HCT116 (cell line): Measurements from ENCODE around the gene GAL3ST2. TPM values are rescaled to one million over a fixed set of nuclear protein-coding genes. Genes with fewer than 3 reads are reported as not detected.

ENCODE experiments used
- ATAC-seq: fragments of 200-7000 bp; cut with Tn5 transposase; 2 replicates; pipeline ENCODE4 v1.9.1; 2020; ENCODE audit warnings: mild to moderate bottlenecking, moderate library complexity
- BruUV-seq: library from RNA; stranded (reverse); fragments of 400-500 nt; replicated peaks from 2 replicates; lab custom pipeline; 2021; lab: Mats Ljungman, UMichigan
- CTCF ChIA-PET: fragments of 300-600 bp; sonication (Branson Sonifier 250); formaldehyde crosslinking; loops from one replicate; lab custom pipeline; 2021; ENCODE audit warnings: antibody characterized with exemption; lab: Charles Lee
- POLR2A ChIA-PET: fragments of 300-600, 350-600 bp; sonication (Branson Sonifier 250); formaldehyde crosslinking; loops from one replicate; lab custom pipeline; 2021; ENCODE audit warnings: antibody characterized with exemption; lab: Charles Lee
- RAD21 ChIA-PET, 2 experiments: fragments of 300-600 bp; sonication (Branson Sonifier 250); formaldehyde crosslinking; loops; one replicate each; lab custom pipeline; 2023; ENCODE audit warnings: low total read pairs in 2 of 2; ENCODE audit not compliant: uncharacterized antibody in 2 of 2, unreplicated experiment in 2 of 2, low non-redundant PET in 1 of 2; lab: Charles Lee
- DNase-seq: peaks from one replicate; pipeline ENCODE4 v3.0.0-alpha.2; 2010; ENCODE audit warnings: low read depth, low spot score
- H2AFZ ChIP-seq: fragments of 200-600 bp; shearing (Covaris generic), sonication (generic); 2 replicates; pipeline ENCODE4 v1.6.1; 2017; ENCODE audit warnings: low read depth, mixed run types, mixed read lengths, antibody characterized with exemption, low read length; ENCODE audit not compliant: poor library complexity, severe bottlenecking
- H3K27ac ChIP-seq: 2 replicates; pipeline ENCODE4 v1.5.1; 2012; ENCODE audit warnings: low read depth, low read length
- H3K27me3 ChIP-seq: fragments of 200-600 bp; sonication (generic); 2 replicates; pipeline ENCODE4 v1.6.1; 2016; ENCODE audit warnings: mixed run types, low read length, mixed read lengths; ENCODE audit not compliant: insufficient read depth
- H3K36me3 ChIP-seq, 2 experiments: fragments of 200-500 bp in 1 of 2; fragments of 200-600 bp in 1 of 2; sonication (Bioruptor generic) in 1 of 2; sonication (generic) in 1 of 2; 2 replicates each; pipeline versions ENCODE4 v1.5.1 to v1.6.1; 2014 to 2016; ENCODE audit warnings: low read length in 2 of 2, inconsistent platforms in 1 of 2, mixed read lengths in 1 of 2, mixed run types in 1 of 2; ENCODE audit not compliant: insufficient read depth in 2 of 2, control insufficient read depth in 1 of 2
- H3K4me1 ChIP-seq, 2 experiments: fragments of 200-600 bp in 1 of 2; sonication (generic) in 1 of 2; 2 replicates each; pipeline versions ENCODE4 v1.5.1 to v1.6.1; 2012 to 2017; ENCODE audit warnings: low read length in 2 of 2, inconsistent platforms in 1 of 2, mild to moderate bottlenecking in 1 of 2, mixed read lengths in 1 of 2, mixed run types in 1 of 2, moderate library complexity in 1 of 2; ENCODE audit not compliant: insufficient read depth in 2 of 2, control insufficient read depth in 1 of 2
- H3K4me2 ChIP-seq: fragments of 200-600 bp; sonication (generic); 2 replicates; pipeline ENCODE4 v1.6.1; 2017; ENCODE audit warnings: mixed run types, low read length, mixed read lengths
- H3K4me3 ChIP-seq, 2 experiments: fragments of 200-600 bp in 1 of 2; sonication (generic) in 1 of 2; replicated peaks in 1 of 2; 2 replicates each; pipeline ENCODE4 v1.5.1; 2011 to 2016; ENCODE audit warnings: low read length in 2 of 2, control low read depth in 1 of 2, low read depth in 1 of 2, mild to moderate bottlenecking in 1 of 2, mixed read lengths in 1 of 2, mixed run types in 1 of 2
- H3K79me2 ChIP-seq: fragments of 200-600 bp; sonication (generic); 2 replicates; pipeline ENCODE4 v1.6.1; 2017; ENCODE audit warnings: mild to moderate bottlenecking, mixed run types, low read length, moderate library complexity, mixed read lengths; ENCODE audit not compliant: insufficient read depth
- H3K9ac ChIP-seq: fragments of 200-600 bp; sonication (generic); 2 replicates; pipeline ENCODE4 v1.6.1; 2016; ENCODE audit warnings: low read length, mixed read lengths
- H3K9me2 ChIP-seq: fragments of 200-600 bp; sonication (generic), shearing (Covaris generic); 2 replicates; pipeline ENCODE4 v1.6.1; 2017; ENCODE audit warnings: mixed run types, mild to moderate bottlenecking, moderate library complexity; ENCODE audit not compliant: insufficient read depth
- H3K9me3 ChIP-seq, 2 experiments: fragments of 200-500 bp in 1 of 2; fragments of 200-600 bp in 1 of 2; sonication (Bioruptor generic) in 1 of 2; sonication (generic) in 1 of 2; 2 replicates each; pipeline ENCODE4 v1.6.1; 2014 to 2017; ENCODE audit warnings: low read length in 2 of 2, mixed read lengths in 2 of 2, inconsistent platforms in 1 of 2, low read depth in 1 of 2, mild to moderate bottlenecking in 1 of 2, mixed run types in 1 of 2, moderate library complexity in 1 of 2; ENCODE audit not compliant: control insufficient read depth in 1 of 2, insufficient read depth in 1 of 2
- H4K20me1 ChIP-seq: fragments of 200-600 bp; sonication (generic), shearing (Covaris generic); 2 replicates; pipeline ENCODE4 v1.6.1; 2017; ENCODE audit warnings: mixed run types, mild to moderate bottlenecking, moderate library complexity; ENCODE audit not compliant: insufficient read depth
- ELF1 ChIP-seq: IDR thresholded peaks from 2 replicates; pipeline ENCODE4 v1.6.1; 2012; ENCODE audit warnings: low read depth, borderline replicate concordance
- EZH2 ChIP-seq: fragments of 200-600 bp; sonication (generic); IDR thresholded peaks from 2 replicates; pipeline ENCODE4 v1.6.1; 2017; ENCODE audit warnings: antibody characterized with exemption, mixed run types
- EZH2phosphoT487 ChIP-seq: fragments of 200-600 bp; IDR thresholded peaks from 2 replicates; pipeline ENCODE4 v1.6.1; 2018; ENCODE audit warnings: antibody characterized with exemption, borderline replicate concordance
- YY1 ChIP-seq: IDR thresholded peaks from 2 replicates; pipeline ENCODE4 v1.6.1; 2011; ENCODE audit warnings: low read length, low read depth, moderate library complexity, mild to moderate bottlenecking; ENCODE audit not compliant: insufficient replicate concordance; ENCODE audit errors: extremely low read depth
- ZBTB33 ChIP-seq: IDR thresholded peaks from 2 replicates; pipeline ENCODE4 v1.6.1; 2011; ENCODE audit warnings: mild to moderate bottlenecking, low read length, moderate library complexity; ENCODE audit not compliant: insufficient replicate concordance; ENCODE audit errors: extremely low read depth
- intact Hi-C: fragments of 100-400 bp; cut with micrococcal nuclease; formaldehyde crosslinking; loops from 2 replicates; pipeline ENCODE4 v1.10.0; 2022
- total RNA-seq: library from RNA; stranded (reverse); gene quantifications from one replicate; pipeline ENCODE4 v1.2.1, GENCODE V29; 2021; ENCODE audit not compliant: unreplicated experiment
- TF ChIP-seq, protein P1 (sequence below): IDR thresholded peaks from 2 replicates; pipeline ENCODE4 v1.6.1; 2012; ENCODE audit warnings: low read depth
- TF ChIP-seq, protein P2 (sequence below): IDR thresholded peaks from 2 replicates; pipeline ENCODE4 v1.6.1; 2012

GAL3ST2 gene
- total RNA-seq, 1 experiment from 2014 or later: 0.44 TPM

GRCh38 chr2:241811201-241811951 lies 34.8 kb downstream of the GAL3ST2 start (continued):
- TF ChIP-seq, protein P1, sequence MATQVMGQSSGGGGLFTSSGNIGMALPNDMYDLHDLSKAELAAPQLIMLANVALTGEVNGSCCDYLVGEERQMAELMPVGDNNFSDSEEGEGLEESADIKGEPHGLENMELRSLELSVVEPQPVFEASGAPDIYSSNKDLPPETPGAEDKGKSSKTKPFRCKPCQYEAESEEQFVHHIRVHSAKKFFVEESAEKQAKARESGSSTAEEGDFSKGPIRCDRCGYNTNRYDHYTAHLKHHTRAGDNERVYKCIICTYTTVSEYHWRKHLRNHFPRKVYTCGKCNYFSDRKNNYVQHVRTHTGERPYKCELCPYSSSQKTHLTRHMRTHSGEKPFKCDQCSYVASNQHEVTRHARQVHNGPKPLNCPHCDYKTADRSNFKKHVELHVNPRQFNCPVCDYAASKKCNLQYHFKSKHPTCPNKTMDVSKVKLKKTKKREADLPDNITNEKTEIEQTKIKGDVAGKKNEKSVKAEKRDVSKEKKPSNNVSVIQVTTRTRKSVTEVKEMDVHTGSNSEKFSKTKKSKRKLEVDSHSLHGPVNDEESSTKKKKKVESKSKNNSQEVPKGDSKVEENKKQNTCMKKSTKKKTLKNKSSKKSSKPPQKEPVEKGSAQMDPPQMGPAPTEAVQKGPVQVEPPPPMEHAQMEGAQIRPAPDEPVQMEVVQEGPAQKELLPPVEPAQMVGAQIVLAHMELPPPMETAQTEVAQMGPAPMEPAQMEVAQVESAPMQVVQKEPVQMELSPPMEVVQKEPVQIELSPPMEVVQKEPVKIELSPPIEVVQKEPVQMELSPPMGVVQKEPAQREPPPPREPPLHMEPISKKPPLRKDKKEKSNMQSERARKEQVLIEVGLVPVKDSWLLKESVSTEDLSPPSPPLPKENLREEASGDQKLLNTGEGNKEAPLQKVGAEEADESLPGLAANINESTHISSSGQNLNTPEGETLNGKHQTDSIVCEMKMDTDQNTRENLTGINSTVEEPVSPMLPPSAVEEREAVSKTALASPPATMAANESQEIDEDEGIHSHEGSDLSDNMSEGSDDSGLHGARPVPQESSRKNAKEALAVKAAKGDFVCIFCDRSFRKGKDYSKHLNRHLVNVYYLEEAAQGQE: no peak
- TF ChIP-seq ELF1 (no peak), ZBTB33 (no peak)
- TF ChIP-seq, all 23 proteins: peak for 0

DNA sequence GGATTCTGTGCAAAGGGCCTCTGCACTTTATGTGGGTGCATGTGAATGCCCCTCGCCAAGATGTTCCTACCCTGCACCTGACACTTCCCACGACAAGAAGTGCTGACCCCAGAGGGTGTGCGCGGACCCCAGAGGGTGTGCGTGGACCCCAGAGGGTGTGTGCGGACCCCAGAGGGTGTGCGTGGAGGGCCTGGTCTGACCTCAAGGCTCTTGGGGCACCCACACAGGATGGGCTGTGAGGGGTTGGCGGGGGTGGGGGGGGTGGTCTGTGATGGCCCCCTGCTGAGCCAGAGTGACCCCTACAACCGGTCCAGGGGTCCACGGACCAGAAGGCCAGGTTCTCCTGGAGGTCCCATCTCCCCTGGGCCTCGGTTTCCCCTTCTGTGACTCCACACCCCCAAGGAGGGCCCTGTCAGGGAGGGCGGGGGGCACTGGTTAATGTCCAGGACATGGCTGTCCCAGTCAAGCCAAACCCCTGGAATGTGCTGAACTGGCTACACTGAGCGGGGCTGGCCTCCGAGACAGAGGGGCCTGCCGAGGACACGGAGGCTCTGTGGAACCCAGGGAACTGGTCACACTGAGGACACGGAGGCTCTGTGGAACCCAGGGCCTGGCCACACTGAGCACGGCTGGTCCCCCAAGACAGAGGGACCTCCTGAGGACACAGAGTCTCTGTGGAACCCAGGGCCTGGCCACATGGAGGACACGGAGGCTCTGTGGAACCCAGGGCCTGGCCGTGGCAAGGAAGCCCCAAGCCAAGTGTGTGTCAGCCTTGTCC lies 35.5 kb downstream of the GAL3ST2 start:
- no TSS peak for BruUV-seq
- Histone ChIP-seq H3K79me2 (no peaks in the 10 kb centered on the region), H3K36me3 (no peaks in the 10 kb centered on the region), H3K9me3 (no peaks in the 10 kb centered on the region), H3K9me2 (no peaks in the 10 kb centered on the region), H3K27me3 (no peaks in the 10 kb centered on the region), H3K4me3 (no peak overlapping the region), H3K4me2 (no peak overlapping the region), H4K20me1 (no peaks in the 10 kb centered on the region), H3K27ac (no peak overlapping the region), H3K4me1 (no peaks in the 10 kb centered on the region), H3K9ac (no peak overlapping the region), H2AFZ (no peak overlapping the region)
- intact Hi-C loops: no loop called here
- no peak for ATAC-seq
- RAD21 ChIA-PET: no interaction called here
- DNase-seq: no peak
- POLR2A ChIA-PET: no interaction called here
- CTCF ChIA-PET: no interaction called here
- TF ChIP-seq EZH2phosphoT487: no peak
- no peak for TF ChIP-seq EZH2
- TF ChIP-seq, protein P1: no peak
- no peak for TF ChIP-seq YY1
- TF ChIP-seq, protein P2, sequence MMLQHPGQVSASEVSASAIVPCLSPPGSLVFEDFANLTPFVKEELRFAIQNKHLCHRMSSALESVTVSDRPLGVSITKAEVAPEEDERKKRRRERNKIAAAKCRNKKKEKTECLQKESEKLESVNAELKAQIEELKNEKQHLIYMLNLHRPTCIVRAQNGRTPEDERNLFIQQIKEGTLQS: no peak
